Inflammatory macrophage (primary cell): ENCODE results near the gene CASP4.
"Not testable (repeated sequence)": the region's sequence is repeated elsewhere in the genome, so short reads cannot be mapped to it uniquely, and the experiment has no call there.

ENCODE experiments used
- DNase-seq, 2 donors: peaks; one replicate each; pipeline ENCODE4 v3.0.0-alpha.2; 2020 to 2022

The CASP4 gene

GRCh38 chr11:104946907-104947306 lies 21.5 kb downstream of the CASP4 start:
- peak; percentile 46 to 79 for DNase-seq

- DNase-seq = no peak
Observed at GRCh38 chr11:104944076-104944475, 24.3 kb downstream of the CASP4 start.

GRCh38 chr11:104943561-104943960 lies 24.8 kb downstream of the CASP4 start:
- DNase-seq = no peak

- no peak for DNase-seq
Observed at GRCh38 chr11:104934594-104934993, 33.8 kb downstream of the CASP4 start.

GRCh38 chr11:104934073-104934472 lies 34.3 kb downstream of the CASP4 start:
- DNase-seq = not testable (repeated sequence)

- DNase-seq = no peak
Observed at GRCh38 chr11:104928811-104929210, 39.6 kb downstream of the CASP4 start.

- no peak for DNase-seq
Observed at GRCh38 chr11:104926771-104927611, 41.4 kb downstream of the CASP4 start.

- DNase-seq = no peak
Observed at GRCh38 chr11:104925850-104926249, 42.5 kb downstream of the CASP4 start.

- no peak for DNase-seq
Observed at GRCh38 chr11:104918113-104918824, 50.1 kb downstream of the CASP4 start.

GRCh38 chr11:104917271-104918112 lies 50.9 kb downstream of the CASP4 start:
- DNase-seq = no peak

- DNase-seq = no peak
Observed at GRCh38 chr11:104916442-104916841, 51.9 kb downstream of the CASP4 start.

GRCh38 chr11:104912102-104912501 lies 56.3 kb downstream of the CASP4 start:
- DNase-seq = no peak

GRCh38 chr11:104908186-104908531 lies 60.2 kb downstream of the CASP4 start:
- DNase-seq = no peak

- no peak for DNase-seq
Observed at GRCh38 chr11:104907521-104908185, 60.7 kb downstream of the CASP4 start.

- no peak for DNase-seq
Observed at GRCh38 chr11:104905271-104905670, 63.1 kb downstream of the CASP4 start.

GRCh38 chr11:104899226-104899625 lies 69.1 kb downstream of the CASP4 start:
- no peak for DNase-seq

- no peak for DNase-seq
Observed at GRCh38 chr11:104898685-104899013, 69.7 kb downstream of the CASP4 start.

- no peak for DNase-seq
Observed at GRCh38 chr11:104897891-104898684, 70.3 kb downstream of the CASP4 start, which contains the start of gene CASP12. CASP12 (minus strand) TSS chr11:104898460.

GRCh38 chr11:104895634-104896033 lies 72.7 kb downstream of the CASP4 start:
- DNase-seq = no peak

GRCh38 chr11:104893876-104894275 lies 74.5 kb downstream of the CASP4 start:
- no peak for DNase-seq
